Measurements from ENCODE around the gene PLEKHA5. TPM values are rescaled to one million over a fixed set of nuclear protein-coding genes. Genes with fewer than 3 reads are reported as not detected.

The PLEKHA5 gene
- total RNA-seq, 4 donors from 2014 or later: 34.7 to 59.4 (median 41.7) TPM

DNA sequence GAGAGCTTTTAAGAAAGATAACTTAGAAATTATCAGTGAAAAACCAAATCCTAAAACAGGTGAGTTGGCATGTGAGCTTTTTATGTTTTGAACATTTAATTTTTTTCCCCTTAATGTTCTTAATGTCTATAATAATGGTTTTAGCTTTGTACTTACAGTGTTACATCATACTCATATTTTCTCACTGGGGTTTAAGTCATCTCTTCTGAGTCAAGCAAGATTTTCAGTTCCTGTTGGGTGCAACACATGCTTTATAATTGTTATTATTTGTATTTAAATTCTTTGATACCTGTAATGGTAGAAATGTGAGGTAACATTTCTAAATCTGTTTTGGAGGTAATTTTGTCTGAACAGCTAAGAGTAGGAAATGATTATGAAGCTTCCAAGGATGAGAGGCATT lies 113.0 kb downstream of the PLEKHA5 start:
- H3K27ac ChIP-seq: no peak overlapping the region
- H3K4me3 ChIP-seq: no peak overlapping the region
- H3K27me3 ChIP-seq: no peaks in the 10 kb centered on the region
- no peak for TF ChIP-seq POLR2A (IDR thresholded peaks at IDR 0.05)
- TF ChIP-seq, protein P1, sequence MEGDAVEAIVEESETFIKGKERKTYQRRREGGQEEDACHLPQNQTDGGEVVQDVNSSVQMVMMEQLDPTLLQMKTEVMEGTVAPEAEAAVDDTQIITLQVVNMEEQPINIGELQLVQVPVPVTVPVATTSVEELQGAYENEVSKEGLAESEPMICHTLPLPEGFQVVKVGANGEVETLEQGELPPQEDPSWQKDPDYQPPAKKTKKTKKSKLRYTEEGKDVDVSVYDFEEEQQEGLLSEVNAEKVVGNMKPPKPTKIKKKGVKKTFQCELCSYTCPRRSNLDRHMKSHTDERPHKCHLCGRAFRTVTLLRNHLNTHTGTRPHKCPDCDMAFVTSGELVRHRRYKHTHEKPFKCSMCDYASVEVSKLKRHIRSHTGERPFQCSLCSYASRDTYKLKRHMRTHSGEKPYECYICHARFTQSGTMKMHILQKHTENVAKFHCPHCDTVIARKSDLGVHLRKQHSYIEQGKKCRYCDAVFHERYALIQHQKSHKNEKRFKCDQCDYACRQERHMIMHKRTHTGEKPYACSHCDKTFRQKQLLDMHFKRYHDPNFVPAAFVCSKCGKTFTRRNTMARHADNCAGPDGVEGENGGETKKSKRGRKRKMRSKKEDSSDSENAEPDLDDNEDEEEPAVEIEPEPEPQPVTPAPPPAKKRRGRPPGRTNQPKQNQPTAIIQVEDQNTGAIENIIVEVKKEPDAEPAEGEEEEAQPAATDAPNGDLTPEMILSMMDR (IDR thresholded peaks at IDR 0.05): no peak
- H3K9me3 ChIP-seq: no peaks in the 10 kb centered on the region
- H3K4me1 ChIP-seq: no peaks in the 10 kb centered on the region
- DNase-seq: no peak
- no peaks in the 10 kb centered on the region for H3K36me3 ChIP-seq

DNA sequence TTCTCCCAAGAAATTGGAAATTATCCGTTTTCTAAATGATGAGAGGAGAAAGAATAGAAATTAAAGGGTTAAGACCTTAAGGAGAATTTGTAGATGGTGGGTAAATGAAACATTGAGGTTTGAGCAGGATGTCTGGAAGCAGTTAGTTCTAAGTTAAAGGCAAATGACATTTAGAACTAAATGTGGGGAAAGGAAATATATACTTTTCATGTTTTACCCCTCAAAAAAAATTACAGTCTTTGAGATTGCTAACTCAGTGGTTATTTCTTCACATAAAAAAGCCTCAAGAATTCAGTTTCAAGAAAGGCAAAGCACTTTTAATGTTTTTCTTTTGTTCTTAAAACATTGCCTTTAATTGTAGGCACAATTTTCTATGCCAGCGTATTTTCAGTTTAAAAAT lies 114.0 kb downstream of the PLEKHA5 start:
- no peaks in the 10 kb centered on the region for H3K4me1 ChIP-seq

DNA sequence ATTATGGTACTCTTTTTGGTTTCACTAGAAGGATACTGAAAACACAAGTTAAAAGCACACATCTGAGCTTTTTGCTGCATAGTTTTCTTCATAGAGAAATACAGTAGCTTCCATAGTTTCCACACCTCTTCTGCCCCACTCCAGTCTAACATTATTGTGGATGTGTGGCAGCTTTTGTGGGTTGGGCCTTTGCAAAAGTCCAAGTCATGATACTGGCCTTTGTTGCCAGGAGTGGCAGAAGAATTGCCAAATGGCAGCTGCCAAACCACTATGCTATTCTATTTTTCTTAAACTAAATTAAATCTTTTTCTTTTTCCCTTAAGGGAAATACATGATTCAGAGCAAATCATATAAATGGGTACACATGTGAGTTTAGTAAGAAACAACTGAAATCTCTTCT lies 114.8 kb downstream of the PLEKHA5 start:
- H3K27me3 ChIP-seq: no peaks in the 10 kb centered on the region
- H3K27ac ChIP-seq: no peak overlapping the region
- H3K4me1 ChIP-seq: no peaks in the 10 kb centered on the region
- no peak for DNase-seq
- TF ChIP-seq POLR2A (IDR thresholded peaks at IDR 0.05): no peak
- TF ChIP-seq, protein P1 (IDR thresholded peaks at IDR 0.05): no peak
- no peaks in the 10 kb centered on the region for H3K9me3 ChIP-seq
- H3K4me3 ChIP-seq: no peak overlapping the region
- no peaks in the 10 kb centered on the region for H3K36me3 ChIP-seq

More for the DNA sequence above, 114.0 kb downstream of the PLEKHA5 start:
- TF ChIP-seq, protein P1 (IDR thresholded peaks at IDR 0.05): no peak
- no peak for TF ChIP-seq POLR2A (IDR thresholded peaks at IDR 0.05)
- Histone ChIP-seq H3K27ac (no peak overlapping the region), H3K9me3 (no peaks in the 10 kb centered on the region), H3K36me3 (no peaks in the 10 kb centered on the region), H3K27me3 (no peaks in the 10 kb centered on the region), H3K4me3 (no peak overlapping the region)
- DNase-seq: no peak

DNA sequence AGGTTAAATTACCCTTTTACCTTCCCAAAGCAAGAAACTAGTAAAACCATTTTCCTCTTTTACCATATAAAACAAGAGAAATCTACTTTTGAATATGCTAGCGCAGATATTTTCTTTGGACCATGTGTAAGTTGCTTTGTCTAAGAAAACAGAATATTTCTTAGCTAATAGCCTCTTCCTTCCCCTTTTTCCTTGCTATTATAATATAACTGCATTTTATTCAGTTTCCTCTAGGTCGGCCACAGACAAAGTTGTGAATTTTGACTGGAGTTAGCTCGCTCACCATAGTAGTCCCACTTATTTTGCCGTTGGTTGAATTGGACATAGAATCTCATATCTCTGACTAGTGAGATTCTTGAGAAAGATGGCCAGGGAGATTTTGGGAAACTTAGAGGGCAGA lies 115.6 kb downstream of the PLEKHA5 start:
- DNase-seq: no peak
- H3K9me3 ChIP-seq: no peaks in the 10 kb centered on the region
- H3K27me3 ChIP-seq: no peaks in the 10 kb centered on the region
- no peaks in the 10 kb centered on the region for H3K4me1 ChIP-seq
- H3K36me3 ChIP-seq: no peaks in the 10 kb centered on the region
- TF ChIP-seq, protein P1 (IDR thresholded peaks at IDR 0.05): no peak
- TF ChIP-seq POLR2A (IDR thresholded peaks at IDR 0.05): no peak
- H3K4me3 ChIP-seq: no peak overlapping the region
- H3K27ac ChIP-seq: no peak overlapping the region

DNA sequence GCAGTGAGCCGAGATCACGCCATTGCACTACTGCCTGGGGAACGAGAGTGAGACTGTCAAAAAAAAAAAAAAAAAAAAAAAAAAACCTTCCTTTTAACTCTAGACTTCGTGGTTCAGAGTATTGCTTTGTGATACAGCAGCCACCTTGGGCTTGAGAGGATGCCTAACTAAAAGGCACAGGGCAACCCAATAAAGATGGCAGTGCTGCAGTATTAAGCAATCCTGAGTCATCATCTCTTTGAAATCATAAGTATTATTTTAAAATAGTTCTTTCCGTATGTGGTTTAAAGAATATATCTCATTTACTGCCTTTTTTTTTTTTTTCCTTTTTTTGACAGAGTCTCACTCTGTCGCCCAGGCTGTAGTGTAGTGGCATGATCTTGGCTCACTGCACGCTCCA lies 116.1 kb downstream of the PLEKHA5 start:
- H3K27ac ChIP-seq: no peak overlapping the region
- no peak overlapping the region for H3K4me3 ChIP-seq
- H3K36me3 ChIP-seq: no peaks in the 10 kb centered on the region
- no peaks in the 10 kb centered on the region for H3K4me1 ChIP-seq
- H3K27me3 ChIP-seq: no peaks in the 10 kb centered on the region
- TF ChIP-seq POLR2A (IDR thresholded peaks at IDR 0.05): no peak
- TF ChIP-seq, protein P1 (IDR thresholded peaks at IDR 0.05): no peak
- H3K9me3 ChIP-seq: no peaks in the 10 kb centered on the region
- no peak for DNase-seq

DNA sequence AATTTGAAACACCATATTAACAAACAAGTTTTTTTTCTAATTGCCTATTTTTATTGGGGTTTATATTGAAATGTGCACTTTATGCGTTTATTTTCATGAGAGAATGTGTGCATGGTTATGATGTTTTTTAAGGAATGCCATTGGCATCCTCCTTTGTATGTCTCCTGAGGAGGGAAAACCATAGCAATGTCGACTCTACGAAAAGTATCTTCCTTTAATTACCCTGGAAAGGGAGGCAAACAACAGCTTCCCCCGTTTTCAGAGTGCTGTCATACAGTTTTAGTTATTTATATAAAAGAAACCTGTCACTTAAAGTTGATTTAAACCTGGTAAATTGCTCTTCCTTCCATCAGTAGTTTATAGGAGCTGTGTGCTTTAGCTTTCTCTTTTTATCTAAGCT lies 117.4 kb downstream of the PLEKHA5 start:
- no peaks in the 10 kb centered on the region for H3K36me3 ChIP-seq
- TF ChIP-seq, protein P1 (IDR thresholded peaks at IDR 0.05): no peak
- no peak overlapping the region for H3K27ac ChIP-seq
- H3K9me3 ChIP-seq: no peaks in the 10 kb centered on the region
- no peaks in the 10 kb centered on the region for H3K4me1 ChIP-seq
- no peak overlapping the region for H3K4me3 ChIP-seq
- DNase-seq: no peak
- no peaks in the 10 kb centered on the region for H3K27me3 ChIP-seq

Data from Peyer's patch (tissue), 4 donors.